OCI-LY1 (cell line): ENCODE results near the gene TOPAZ1.

Experiments used
- H2AFZ ChIP-seq: fragments of 200-600 bp; sonication (generic), shearing (Covaris generic); 2 replicates; pipeline ENCODE4 v1.6.0; 2014; ENCODE audit warnings: antibody characterized with exemption, mild to moderate bottlenecking, low read length
- H3F3A ChIP-seq: fragments of 200-600 bp; sonication (generic), shearing (Covaris generic); 2 replicates; pipeline ENCODE4 v1.6.0; 2014; ENCODE audit warnings: mild to moderate bottlenecking, antibody characterized with exemption, low read length, moderate library complexity; ENCODE audit not compliant: insufficient read depth
- H3K27ac ChIP-seq: fragments of 200-600 bp; sonication (generic); 2 replicates; pipeline ENCODE4 v1.5.1; 2014; ENCODE audit warnings: low read length, mixed run types, mild to moderate bottlenecking, low read depth; ENCODE audit not compliant: poor library complexity, severe bottlenecking
- H3K27me3 ChIP-seq: fragments of 200-600 bp; sonication (generic); 2 replicates; pipeline ENCODE4 v1.6.0; 2014; ENCODE audit warnings: antibody characterized with exemption, mild to moderate bottlenecking, low read length, moderate library complexity; ENCODE audit not compliant: insufficient read depth
- H3K36me3 ChIP-seq: fragments of 200-600 bp; sonication (generic); 2 replicates; pipeline ENCODE4 v1.6.1; 2014; ENCODE audit warnings: mild to moderate bottlenecking, antibody characterized with exemption, low read length, moderate library complexity, mixed read lengths; ENCODE audit not compliant: insufficient read depth
- H3K4me1 ChIP-seq: fragments of 200-600 bp; sonication (generic); 2 replicates; pipeline ENCODE4 v1.5.1; 2014; ENCODE audit warnings: mild to moderate bottlenecking, low read length, moderate library complexity; ENCODE audit not compliant: insufficient read depth, severe bottlenecking
- H3K4me2 ChIP-seq: fragments of 200-600 bp; sonication (generic), shearing (Covaris generic); 2 replicates; pipeline ENCODE4 v1.6.1; 2014; ENCODE audit warnings: low read length
- H3K4me3 ChIP-seq: fragments of 200-600 bp; sonication (generic); 2 replicates; pipeline ENCODE4 v1.5.1; 2014; ENCODE audit warnings: low read length, low read depth, mild to moderate bottlenecking, mixed read lengths; ENCODE audit not compliant: poor library complexity, severe bottlenecking
- H3K79me2 ChIP-seq: fragments of 200-600 bp; shearing (Covaris generic); 2 replicates; pipeline ENCODE4 v1.6.1; 2016; ENCODE audit warnings: mixed run types, low read length, mixed read lengths; ENCODE audit not compliant: insufficient read depth
- H3K9ac ChIP-seq: fragments of 200-600 bp; sonication (generic), shearing (Covaris generic); 2 replicates; pipeline ENCODE4 v1.6.1; 2014; ENCODE audit warnings: mild to moderate bottlenecking, low read length, mixed read lengths
- H3K9me2 ChIP-seq: fragments of 200-600 bp; sonication (generic), shearing (Covaris generic); 2 replicates; pipeline ENCODE4 v1.6.1; 2014; ENCODE audit warnings: low read depth, mild to moderate bottlenecking, low read length, mixed read lengths
- H3K9me3 ChIP-seq: fragments of 200-600 bp; shearing (Covaris generic); 2 replicates; pipeline ENCODE4 v1.6.1; 2014; ENCODE audit warnings: low read length, mixed read lengths
- H4K20me1 ChIP-seq: fragments of 200-600 bp; sonication (generic), shearing (Covaris generic); 2 replicates; pipeline ENCODE4 v1.6.0; 2016; ENCODE audit warnings: mild to moderate bottlenecking, low read length; ENCODE audit not compliant: insufficient read depth
- EZH2 ChIP-seq: fragments of 200-600 bp; sonication (generic), shearing (Covaris generic); IDR thresholded peaks from 2 replicates; pipeline ENCODE4 v1.8.0; 2017; ENCODE audit warnings: borderline replicate concordance, mixed run types, mild to moderate bottlenecking, antibody characterized with exemption, low read length, moderate library complexity, mixed read lengths
- TF ChIP-seq, protein P1 (sequence below): fragments of 200-600 bp; sonication (generic), shearing (Covaris generic); IDR thresholded peaks from 2 replicates; pipeline ENCODE4 v1.5.1; 2017; ENCODE audit warnings: mild to moderate bottlenecking, antibody characterized with exemption, low read length, moderate library complexity, mixed read lengths

TOPAZ1 gene

DNA sequence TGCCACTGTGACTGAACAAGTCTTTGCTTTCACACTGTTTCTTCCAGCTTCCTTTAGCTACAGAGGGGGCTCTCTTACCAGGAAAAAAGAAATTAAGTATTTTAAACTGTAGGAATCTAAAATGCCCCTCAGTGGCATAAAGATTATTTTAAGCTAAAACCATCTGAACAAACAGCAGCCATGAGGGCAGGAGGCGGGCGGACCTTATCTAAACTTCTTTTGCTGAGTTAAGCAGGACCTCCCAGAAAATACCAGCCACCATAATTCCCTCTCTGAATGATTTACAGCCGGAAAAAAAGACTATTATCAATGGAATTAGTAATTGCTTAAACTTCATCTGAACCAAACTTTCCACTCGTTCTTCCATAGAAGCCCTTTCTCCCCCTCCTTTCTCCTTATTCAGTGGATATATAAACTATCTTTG, 5.2 kb upstream of the TOPAZ1 start:
- H3K4me3 ChIP-seq = no peak overlapping the region

DNA sequence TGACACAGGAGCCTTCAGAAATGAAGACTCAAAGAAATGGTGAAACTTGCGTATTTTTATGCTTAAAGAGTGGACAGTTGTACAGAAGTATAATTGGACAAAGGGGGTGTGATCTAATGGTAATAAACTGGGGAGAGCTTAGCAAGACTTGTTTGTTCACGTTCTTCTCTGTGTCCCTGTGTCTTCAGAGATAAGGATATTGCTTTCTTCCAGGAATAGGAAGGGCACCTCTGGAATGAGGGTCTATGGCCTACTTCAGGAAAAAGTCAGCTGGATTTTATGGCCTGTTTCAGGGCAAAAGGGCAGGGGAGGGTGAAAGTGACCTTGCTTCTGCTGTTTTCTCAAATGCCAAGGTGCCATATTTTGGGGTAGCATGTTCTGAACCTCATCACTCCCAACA, 4.5 kb upstream of the TOPAZ1 start:
- no peak overlapping the region for H2AFZ ChIP-seq
- no peaks in the 10 kb centered on the region; the same call in 1 of the 2 replicates for H3K27me3 ChIP-seq
- no peaks in the 10 kb centered on the region for H3K4me1 ChIP-seq
- H3K9me3 ChIP-seq = no peaks in the 10 kb centered on the region
- H3K4me2 ChIP-seq = no peak overlapping the region
- no peaks in the 10 kb centered on the region for H3F3A ChIP-seq
- no peaks in the 10 kb centered on the region for H3K79me2 ChIP-seq
- no peaks in the 10 kb centered on the region for H4K20me1 ChIP-seq
- no peak overlapping the region for H3K4me3 ChIP-seq
- H3K9ac ChIP-seq = no peak overlapping the region
- no peak overlapping the region for H3K27ac ChIP-seq
- TF ChIP-seq, protein P1, sequence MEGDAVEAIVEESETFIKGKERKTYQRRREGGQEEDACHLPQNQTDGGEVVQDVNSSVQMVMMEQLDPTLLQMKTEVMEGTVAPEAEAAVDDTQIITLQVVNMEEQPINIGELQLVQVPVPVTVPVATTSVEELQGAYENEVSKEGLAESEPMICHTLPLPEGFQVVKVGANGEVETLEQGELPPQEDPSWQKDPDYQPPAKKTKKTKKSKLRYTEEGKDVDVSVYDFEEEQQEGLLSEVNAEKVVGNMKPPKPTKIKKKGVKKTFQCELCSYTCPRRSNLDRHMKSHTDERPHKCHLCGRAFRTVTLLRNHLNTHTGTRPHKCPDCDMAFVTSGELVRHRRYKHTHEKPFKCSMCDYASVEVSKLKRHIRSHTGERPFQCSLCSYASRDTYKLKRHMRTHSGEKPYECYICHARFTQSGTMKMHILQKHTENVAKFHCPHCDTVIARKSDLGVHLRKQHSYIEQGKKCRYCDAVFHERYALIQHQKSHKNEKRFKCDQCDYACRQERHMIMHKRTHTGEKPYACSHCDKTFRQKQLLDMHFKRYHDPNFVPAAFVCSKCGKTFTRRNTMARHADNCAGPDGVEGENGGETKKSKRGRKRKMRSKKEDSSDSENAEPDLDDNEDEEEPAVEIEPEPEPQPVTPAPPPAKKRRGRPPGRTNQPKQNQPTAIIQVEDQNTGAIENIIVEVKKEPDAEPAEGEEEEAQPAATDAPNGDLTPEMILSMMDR = no peak
- TF ChIP-seq EZH2 = no peak
- no peaks in the 10 kb centered on the region for H3K36me3 ChIP-seq
- no peaks in the 10 kb centered on the region for H3K9me2 ChIP-seq

More for the DNA sequence above, 5.2 kb upstream of the TOPAZ1 start:
- H3K36me3 ChIP-seq = no peaks in the 10 kb centered on the region
- no peaks in the 10 kb centered on the region for H3K79me2 ChIP-seq
- H3K27me3 ChIP-seq = no peaks in the 10 kb centered on the region; the same call in 1 of the 2 replicates
- no peaks in the 10 kb centered on the region for H3K9me3 ChIP-seq
- H3K9me2 ChIP-seq = no peaks in the 10 kb centered on the region
- no peak overlapping the region for H3K9ac ChIP-seq
- TF ChIP-seq EZH2 = no peak
- TF ChIP-seq, protein P1 = no peak
- no peaks in the 10 kb centered on the region for H4K20me1 ChIP-seq
- H2AFZ ChIP-seq = no peak overlapping the region
- H3K27ac ChIP-seq = no peak overlapping the region
- no peak overlapping the region for H3K4me2 ChIP-seq
- no peaks in the 10 kb centered on the region for H3F3A ChIP-seq
- H3K4me1 ChIP-seq = no peaks in the 10 kb centered on the region

DNA sequence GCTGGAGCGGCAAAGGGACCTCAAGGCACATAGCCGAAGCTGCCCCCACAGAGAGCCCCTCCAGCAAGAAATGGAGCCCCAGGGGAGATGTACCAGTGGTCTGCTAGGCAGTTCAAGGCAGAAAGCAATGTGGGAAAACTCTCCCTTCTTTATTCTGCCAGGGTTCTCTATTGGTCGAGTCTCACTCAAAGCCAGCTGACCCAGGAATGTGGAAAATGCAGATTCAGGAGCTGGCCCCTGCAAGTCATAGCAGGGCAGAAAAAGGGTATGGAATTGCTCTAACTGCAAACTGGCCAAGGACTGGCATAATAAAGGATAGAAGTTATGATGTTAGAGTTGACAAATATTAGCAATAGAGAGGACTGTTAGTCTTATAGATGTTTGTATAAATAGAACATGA, 4.0 kb upstream of the TOPAZ1 start:
- H4K20me1 ChIP-seq = no peaks in the 10 kb centered on the region
- no peaks in the 10 kb centered on the region for H3K36me3 ChIP-seq
- H3K9ac ChIP-seq = no peak overlapping the region
- H3K4me3 ChIP-seq = no peak overlapping the region
- no peak overlapping the region for H2AFZ ChIP-seq
- H3K27ac ChIP-seq = no peak overlapping the region
- H3K4me2 ChIP-seq = no peak overlapping the region
- H3K79me2 ChIP-seq = no peaks in the 10 kb centered on the region
- no peaks in the 10 kb centered on the region for H3F3A ChIP-seq
- H3K9me2 ChIP-seq = no peaks in the 10 kb centered on the region
- H3K9me3 ChIP-seq = no peaks in the 10 kb centered on the region
- H3K4me1 ChIP-seq = no peaks in the 10 kb centered on the region
- TF ChIP-seq, protein P1 = no peak
- TF ChIP-seq EZH2 = no peak
- no peaks in the 10 kb centered on the region; the same call in 1 of the 2 replicates for H3K27me3 ChIP-seq
